Mononuclear cell (primary cell): ENCODE results near the gene SPECC1L. TPM values are rescaled to one million over a fixed set of nuclear protein-coding genes. Genes with fewer than 3 reads are reported as not detected.

Experiments
- H3K27me3 ChIP-seq: 2 replicates; pipeline ENCODE4 v1.6.0; 2011; ENCODE audit warnings: low read length, control low read depth; ENCODE audit not compliant: insufficient read depth
- H3K4me1 ChIP-seq: 2 replicates; pipeline ENCODE4 v1.5.1; 2011; ENCODE audit warnings: mild to moderate bottlenecking, low read length, control low read depth; ENCODE audit not compliant: insufficient read depth
- H3K4me3 ChIP-seq: 2 replicates; pipeline ENCODE4 v1.5.1; 2011; ENCODE audit warnings: mild to moderate bottlenecking, low read length, moderate library complexity
- H3K9me3 ChIP-seq: 2 replicates; pipeline ENCODE4 v1.5.1; 2011; ENCODE audit warnings: low read depth, mild to moderate bottlenecking, control low read depth, low read length
- total RNA-seq: library from RNA; depleted of rRNA; stranded (reverse); fragments of >200 nt; gene quantifications from one replicate; pipeline ENCODE4 v1.2.3, GENCODE V29; 2012

Gene SPECC1L
- total RNA-seq, 1 donor: 18.3 TPM

- Histone ChIP-seq H3K4me1 (peaks cover 16% of the 10 kb centered on the region), H3K27me3 (no peaks in the 10 kb centered on the region), H3K4me3 (no peak overlapping the region), H3K9me3 (no peaks in the 10 kb centered on the region)
Measured at GRCh38 chr22:24376586-24376985, 106.0 kb downstream of the SPECC1L start.

GRCh38 chr22:24379536-24379935 lies 108.9 kb downstream of the SPECC1L start:
- H3K4me3 ChIP-seq: no peak overlapping the region
- peaks cover 16% of the 10 kb centered on the region for H3K4me1 ChIP-seq
- no peaks in the 10 kb centered on the region for H3K27me3 ChIP-seq
- H3K9me3 ChIP-seq: no peaks in the 10 kb centered on the region

GRCh38 chr22:24380220-24380904 lies 109.7 kb downstream of the SPECC1L start:
- no peaks in the 10 kb centered on the region for H3K9me3 ChIP-seq
- H3K4me1 ChIP-seq: peaks cover 16% of the 10 kb centered on the region
- H3K27me3 ChIP-seq: no peaks in the 10 kb centered on the region
- no peak overlapping the region for H3K4me3 ChIP-seq

- Histone ChIP-seq H3K9me3 (no peaks in the 10 kb centered on the region), H3K4me1 (peaks cover 12% of the 10 kb centered on the region), H3K4me3 (no peak overlapping the region), H3K27me3 (no peaks in the 10 kb centered on the region)
Measured at GRCh38 chr22:24380905-24381230, 110.2 kb downstream of the SPECC1L start.

- Histone ChIP-seq H3K27me3 (no peaks in the 10 kb centered on the region), H3K4me1 (peaks cover 9% of the 10 kb centered on the region), H3K9me3 (no peaks in the 10 kb centered on the region), H3K4me3 (no peak overlapping the region)
Measured at GRCh38 chr22:24383061-24383460, 112.4 kb downstream of the SPECC1L start.

- H3K4me3 ChIP-seq: no peak overlapping the region
- H3K9me3 ChIP-seq: no peaks in the 10 kb centered on the region
- no peaks in the 10 kb centered on the region for H3K27me3 ChIP-seq
- peaks cover 10% of the 10 kb centered on the region for H3K4me1 ChIP-seq
Measured at GRCh38 chr22:24384131-24384530, 113.5 kb downstream of the SPECC1L start.

- Histone ChIP-seq H3K4me3 (no peak overlapping the region), H3K27me3 (no peaks in the 10 kb centered on the region), H3K4me1 (peaks cover 11% of the 10 kb centered on the region), H3K9me3 (no peaks in the 10 kb centered on the region)
Measured at GRCh38 chr22:24386937-24387471, 116.4 kb downstream of the SPECC1L start.

GRCh38 chr22:24389680-24390079 lies 119.0 kb downstream of the SPECC1L start:
- no peaks in the 10 kb centered on the region for H3K27me3 ChIP-seq
- peaks cover 20% of the 10 kb centered on the region for H3K4me1 ChIP-seq
- no peaks in the 10 kb centered on the region for H3K9me3 ChIP-seq
- H3K4me3 ChIP-seq: no peak overlapping the region

- H3K4me3 ChIP-seq: no peak overlapping the region
- peaks cover 20% of the 10 kb centered on the region for H3K4me1 ChIP-seq
- no peaks in the 10 kb centered on the region for H3K9me3 ChIP-seq
- H3K27me3 ChIP-seq: no peaks in the 10 kb centered on the region
Measured at GRCh38 chr22:24390156-24390555, 119.5 kb downstream of the SPECC1L start.

GRCh38 chr22:24390576-24390975 lies 119.9 kb downstream of the SPECC1L start:
- H3K9me3 ChIP-seq: no peaks in the 10 kb centered on the region
- H3K4me3 ChIP-seq: no peak overlapping the region
- peaks cover 20% of the 10 kb centered on the region for H3K4me1 ChIP-seq

GRCh38 chr22:24391836-24392217 lies 121.2 kb downstream of the SPECC1L start:
- Histone ChIP-seq H3K4me3 (no peak overlapping the region), H3K27me3 (no peaks in the 10 kb centered on the region), H3K4me1 (peaks cover 20% of the 10 kb centered on the region), H3K9me3 (no peaks in the 10 kb centered on the region)

More at GRCh38 chr22:24390576-24390975, 119.9 kb downstream of the SPECC1L start:
- H3K27me3 ChIP-seq: no peaks in the 10 kb centered on the region

GRCh38 chr22:24392218-24392931 lies 121.7 kb downstream of the SPECC1L start:
- no peaks in the 10 kb centered on the region for H3K9me3 ChIP-seq
- H3K4me3 ChIP-seq: no peak overlapping the region
- peaks cover 20% of the 10 kb centered on the region for H3K4me1 ChIP-seq
- H3K27me3 ChIP-seq: no peaks in the 10 kb centered on the region

GRCh38 chr22:24393012-24393559 lies 122.5 kb downstream of the SPECC1L start:
- H3K9me3 ChIP-seq: no peaks in the 10 kb centered on the region
- no peak overlapping the region for H3K4me3 ChIP-seq
- peaks cover 20% of the 10 kb centered on the region for H3K4me1 ChIP-seq
- no peaks in the 10 kb centered on the region for H3K27me3 ChIP-seq

GRCh38 chr22:24393848-24394247 lies 123.2 kb downstream of the SPECC1L start:
- H3K27me3 ChIP-seq: no peaks in the 10 kb centered on the region
- peaks cover 20% of the 10 kb centered on the region for H3K4me1 ChIP-seq
- no peaks in the 10 kb centered on the region for H3K9me3 ChIP-seq
- H3K4me3 ChIP-seq: no peak overlapping the region

GRCh38 chr22:24394254-24394653 lies 123.6 kb downstream of the SPECC1L start:
- H3K27me3 ChIP-seq: no peaks in the 10 kb centered on the region
- peaks cover 18% of the 10 kb centered on the region for H3K4me1 ChIP-seq
- no peaks in the 10 kb centered on the region for H3K9me3 ChIP-seq
- H3K4me3 ChIP-seq: no peak overlapping the region
